DMS53 treated with DMSO at 0.1 percent for 48 hours (cell line): Measurements from ENCODE around the gene MBD4.
A peak's percentile ranks its signal among the peaks of the same experiment; 100 is the strongest.
"Not testable (repeated sequence)": the region's sequence is repeated elsewhere in the genome, so short reads cannot be mapped to it uniquely, and the experiment has no call there.

ENCODE experiments used
- DNase-seq: peaks from one replicate; lab custom pipeline; 2025; ENCODE audit not compliant: unreplicated experiment; lab: John Stamatoyannopoulos, UW

The MBD4 gene

DNA sequence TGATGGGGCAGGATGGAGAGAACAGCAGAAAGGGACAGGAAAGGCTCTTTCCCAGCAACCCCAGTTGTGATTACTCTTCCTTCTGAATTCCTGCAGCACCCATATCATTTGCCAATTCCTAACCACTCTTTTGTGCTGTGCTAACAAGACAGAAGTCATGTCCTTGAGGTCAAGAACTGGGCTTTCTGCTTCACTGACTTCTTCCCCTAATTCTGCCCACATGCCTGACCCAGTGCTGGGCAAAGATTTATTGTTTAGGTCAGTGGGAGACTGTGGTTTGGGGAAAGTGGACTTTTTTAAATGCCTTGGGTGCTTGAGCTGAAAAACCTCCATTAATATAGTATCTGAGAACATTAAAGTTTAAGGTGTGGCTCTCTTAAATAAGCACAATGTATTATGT, 7.1 kb downstream of the MBD4 start:
- DNase-seq = no peak

DNA sequence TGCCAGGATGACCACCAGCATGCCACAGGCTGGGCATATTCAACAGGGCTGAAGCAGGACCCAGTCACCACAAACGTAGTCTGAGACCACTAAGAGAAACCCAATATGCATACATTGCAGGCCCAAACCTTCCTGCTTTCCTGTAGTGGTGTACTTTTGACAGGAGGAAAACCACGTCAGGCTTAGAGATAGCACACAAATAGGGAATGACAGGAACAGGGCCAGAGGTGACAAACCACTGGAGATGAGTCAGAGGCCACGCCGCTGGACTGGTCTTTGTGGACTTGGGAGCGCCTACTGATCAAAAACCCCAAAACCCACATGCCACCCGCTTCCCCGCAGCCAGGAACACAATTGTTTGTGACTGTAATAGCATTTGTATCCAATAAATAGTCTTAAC, 7.7 kb downstream of the MBD4 start:
- DNase-seq = no peak

GRCh38 chr3:129429602-129430001, 10.1 kb downstream of the MBD4 start:
- no peak for DNase-seq

DNA sequence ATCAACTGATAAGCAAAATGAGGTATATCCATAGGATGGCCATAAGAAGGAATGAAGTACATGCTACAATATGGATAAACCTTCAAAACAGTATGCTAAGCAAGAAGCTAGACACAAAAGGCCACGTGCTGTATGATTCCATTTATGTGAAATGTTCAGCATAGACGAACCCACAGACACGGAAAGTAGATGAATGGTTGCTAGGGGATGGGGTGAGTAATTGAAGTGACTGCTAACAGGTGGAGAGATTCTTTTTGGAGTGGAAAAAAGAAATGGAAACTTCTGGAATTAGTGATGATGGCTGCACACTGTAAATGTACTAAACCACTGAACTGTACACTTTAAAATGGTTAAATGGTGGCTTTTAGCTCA, 10.7 kb downstream of the MBD4 start:
- DNase-seq = no peak

- peak; percentile 77 for DNase-seq
Observed at GRCh38 chr3:129428376-129429079, 11.2 kb downstream of the MBD4 start, which contains the start of gene EFCAB12. Gene EFCAB12 (minus strand): TSS chr3:129428636. CDS start chr3:129428488, 148 bp downstream.

DNA sequence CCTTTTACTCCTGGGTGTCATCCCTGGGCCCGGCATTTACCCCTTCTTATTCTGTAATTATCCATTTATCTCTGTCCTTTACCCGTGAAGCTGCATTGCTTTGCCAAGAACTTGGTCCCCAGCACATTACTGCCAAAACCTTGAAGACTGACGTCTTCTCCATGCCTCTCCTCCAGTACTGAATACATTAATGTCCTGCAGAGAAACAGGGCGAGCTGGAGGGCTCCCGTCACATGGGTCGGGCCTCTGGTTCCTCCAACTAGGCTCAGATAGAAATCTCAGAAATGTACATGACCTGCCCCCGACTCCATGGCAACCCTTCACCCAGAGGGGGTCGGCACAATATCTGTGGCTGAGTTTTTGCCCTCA, 11.8 kb downstream of the MBD4 start:
- no peak for DNase-seq

- DNase-seq = no peak
Observed at GRCh38 chr3:129425619-129426018, 14.1 kb downstream of the MBD4 start.

DNA sequence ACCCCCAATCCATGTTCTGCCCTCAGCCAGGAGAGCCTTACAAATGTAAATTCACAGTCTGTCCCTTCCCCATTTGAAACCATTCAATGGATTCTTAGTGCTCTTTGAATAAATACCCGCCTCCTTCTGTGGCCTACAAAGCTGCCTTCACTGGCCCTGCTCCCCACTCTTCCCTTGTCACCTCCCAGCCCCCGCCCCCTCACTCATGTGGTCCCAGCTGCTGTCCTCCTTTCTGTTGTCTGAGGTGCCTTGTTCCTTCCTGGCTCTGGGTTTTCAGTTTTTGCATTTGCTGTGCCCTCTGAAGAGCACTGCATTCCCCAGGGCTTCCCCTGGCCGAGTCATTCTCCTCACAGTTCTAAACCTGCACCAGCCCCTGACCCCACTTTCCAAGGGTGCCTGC, 14.5 kb downstream of the MBD4 start:
- DNase-seq = no peak

DNA sequence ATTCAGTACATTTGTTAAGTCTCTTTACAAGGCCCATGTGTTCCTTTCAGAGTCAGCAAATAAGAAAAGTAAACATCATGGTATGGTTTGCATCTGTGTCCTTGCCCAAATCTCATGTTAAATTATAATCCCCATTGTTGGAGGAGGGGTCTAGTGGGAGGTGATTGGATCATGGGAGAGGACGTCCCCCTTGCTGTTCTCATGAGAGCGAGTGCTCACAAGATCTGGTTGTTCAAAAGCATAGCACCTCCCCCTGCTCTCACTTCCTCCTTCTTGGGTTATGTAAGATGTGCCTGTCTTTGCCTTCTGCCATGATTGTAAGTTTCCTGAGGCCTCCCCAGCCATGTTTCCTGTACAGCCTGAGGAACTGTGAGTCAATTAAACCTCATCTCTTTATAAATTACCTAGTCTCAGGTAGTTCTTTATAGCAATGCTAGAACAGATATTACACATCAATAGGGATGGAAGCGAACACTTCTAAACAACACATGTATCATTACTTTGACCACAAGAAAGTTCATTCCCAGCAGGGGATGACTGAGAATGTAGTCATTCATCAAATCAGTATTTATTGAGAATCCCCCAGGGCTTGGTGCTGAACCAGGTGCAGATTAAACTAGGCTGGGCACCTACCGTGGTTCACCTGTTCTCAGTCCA, 15.4 kb downstream of the MBD4 start:
- no peak for DNase-seq

- no peak for DNase-seq
Observed at GRCh38 chr3:129422897-129423296, 16.9 kb downstream of the MBD4 start.

GRCh38 chr3:129421988-129422745, 17.6 kb downstream of the MBD4 start:
- DNase-seq = no peak

DNA sequence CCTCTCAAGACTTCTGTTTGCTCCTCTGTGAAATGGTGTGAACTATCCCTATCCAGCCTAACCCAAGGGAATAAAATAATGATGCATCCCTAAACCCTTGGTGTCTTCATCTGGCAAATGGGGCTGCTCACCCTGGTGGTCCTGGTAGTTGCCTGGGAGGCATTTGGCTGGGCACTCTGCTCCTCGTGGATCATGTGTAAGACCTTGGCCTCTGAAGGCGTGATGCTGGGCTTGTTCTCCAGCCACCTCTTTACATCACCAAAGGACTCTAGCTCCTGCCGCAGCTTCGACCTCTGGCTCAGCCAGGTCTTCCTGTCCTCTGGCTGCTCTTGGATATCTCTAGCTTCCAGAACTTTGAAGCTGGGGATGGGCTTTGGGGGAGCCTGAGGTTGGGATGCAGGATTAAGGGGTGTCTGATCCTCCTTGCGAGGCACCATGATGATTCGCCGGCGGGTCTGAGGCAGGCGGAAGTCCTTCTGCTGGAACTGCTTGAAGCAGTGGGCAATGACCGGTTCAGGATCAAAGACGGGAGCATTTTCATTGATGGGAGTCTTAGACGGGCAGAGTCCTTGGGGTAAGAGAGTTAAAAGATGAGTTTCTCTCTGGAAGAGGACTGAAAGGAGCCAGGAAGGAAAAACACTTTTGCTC, 18.4 kb downstream of the MBD4 start:
- DNase-seq = no peak

DNA sequence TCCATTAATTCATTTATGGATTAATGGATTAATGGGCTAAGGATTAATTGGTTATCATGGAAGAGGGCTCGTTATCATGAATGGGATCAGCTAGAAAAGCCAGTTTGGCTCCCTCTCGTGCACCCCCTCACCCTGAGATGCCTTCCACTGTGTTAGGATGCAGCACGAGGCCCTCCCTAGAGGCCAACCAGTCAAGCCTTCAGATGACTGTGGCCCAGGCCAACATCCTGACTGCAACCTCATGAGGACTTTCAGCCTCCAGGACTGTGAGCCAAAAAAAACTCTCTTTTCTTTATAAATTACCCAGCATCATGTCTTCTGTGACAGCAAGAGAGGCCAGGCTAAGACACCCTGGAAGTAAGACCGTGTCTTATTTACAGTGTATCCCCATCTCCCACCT, 20.3 kb downstream of the MBD4 start:
- no peak for DNase-seq

GRCh38 chr3:129418041-129418973, 21.4 kb downstream of the MBD4 start:
- DNase-seq = no peak

DNA sequence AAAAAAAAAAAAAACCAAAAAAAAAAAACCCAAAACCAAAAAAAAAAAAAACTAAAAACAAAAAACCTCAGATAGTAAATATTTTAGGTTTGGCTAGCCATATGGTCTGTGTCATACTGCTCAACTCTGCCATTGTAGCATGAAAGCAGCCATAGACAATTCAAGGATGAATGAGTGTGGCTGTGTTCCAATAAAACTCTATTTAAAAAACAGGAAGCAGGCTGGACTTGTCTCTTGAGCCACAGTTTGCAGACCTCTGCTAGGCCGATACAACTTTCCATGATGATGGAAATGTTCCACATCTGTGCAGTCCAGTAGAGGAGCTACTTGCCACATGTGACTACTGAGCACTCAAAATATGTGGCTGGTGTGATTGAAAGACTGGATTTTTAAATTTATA, 22.4 kb downstream of the MBD4 start:
- DNase-seq = no peak

DNA sequence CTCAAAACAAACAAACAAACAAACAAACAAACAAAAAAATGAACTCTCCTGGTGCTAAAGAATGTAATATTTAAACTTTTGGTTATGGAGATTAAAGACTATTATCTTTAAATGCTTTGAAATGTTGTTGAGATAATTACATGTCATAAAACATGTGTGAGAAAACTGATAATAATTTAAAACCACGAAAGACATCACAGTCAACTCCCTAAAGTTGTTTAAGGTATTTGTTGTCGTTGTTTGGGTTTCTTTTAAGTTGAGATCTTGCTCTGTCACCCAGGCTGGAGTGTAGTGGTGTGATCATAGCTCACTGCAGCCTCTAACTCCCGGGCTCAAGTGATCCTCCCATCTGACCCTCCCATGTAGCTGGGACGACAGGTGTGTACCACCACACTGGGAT, 23.3 kb downstream of the MBD4 start:
- no peak for DNase-seq

- no peak for DNase-seq
Observed at GRCh38 chr3:129415830-129416229, 23.9 kb downstream of the MBD4 start.

GRCh38 chr3:129415378-129415777, 24.4 kb downstream of the MBD4 start:
- DNase-seq = no peak

DNA sequence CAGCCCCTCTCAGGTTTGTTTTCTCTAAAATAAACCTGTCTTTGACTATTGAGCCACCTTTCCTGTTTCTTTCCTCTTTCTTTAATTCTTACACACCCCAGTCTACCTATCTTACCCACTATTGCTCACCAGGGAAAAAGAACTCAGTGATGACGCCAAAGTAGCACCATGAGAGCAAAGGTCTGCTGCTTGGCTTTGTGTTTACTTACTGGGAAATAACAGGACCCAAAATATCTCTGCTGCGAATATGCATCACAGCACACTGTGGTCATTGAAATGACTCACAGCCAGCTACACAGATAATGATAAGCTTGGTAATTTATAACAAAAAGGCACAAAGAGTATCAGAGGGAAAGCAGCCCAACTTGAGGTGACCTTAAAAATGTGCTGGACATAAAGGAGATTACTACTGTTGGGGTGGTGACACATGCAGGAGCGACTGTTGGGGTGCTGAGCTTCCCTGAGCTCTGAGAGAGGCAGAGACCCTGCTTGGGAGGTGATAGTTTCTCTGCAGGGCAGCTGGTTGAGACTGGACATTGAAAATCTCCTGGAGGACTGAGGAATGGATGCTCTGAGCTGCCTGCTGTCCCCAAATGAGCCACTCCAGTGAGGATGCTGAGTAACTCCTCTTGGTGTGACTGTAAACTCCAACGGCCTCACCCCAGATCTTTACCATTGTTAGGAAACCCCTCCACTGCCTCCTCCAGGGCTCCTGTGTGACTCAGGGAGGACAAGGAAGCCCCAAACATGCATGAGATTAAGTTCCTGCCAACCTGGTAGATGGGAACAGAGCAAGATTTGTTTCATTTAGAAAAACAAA, 25.9 kb downstream of the MBD4 start:
- DNase-seq = no peak

DNA sequence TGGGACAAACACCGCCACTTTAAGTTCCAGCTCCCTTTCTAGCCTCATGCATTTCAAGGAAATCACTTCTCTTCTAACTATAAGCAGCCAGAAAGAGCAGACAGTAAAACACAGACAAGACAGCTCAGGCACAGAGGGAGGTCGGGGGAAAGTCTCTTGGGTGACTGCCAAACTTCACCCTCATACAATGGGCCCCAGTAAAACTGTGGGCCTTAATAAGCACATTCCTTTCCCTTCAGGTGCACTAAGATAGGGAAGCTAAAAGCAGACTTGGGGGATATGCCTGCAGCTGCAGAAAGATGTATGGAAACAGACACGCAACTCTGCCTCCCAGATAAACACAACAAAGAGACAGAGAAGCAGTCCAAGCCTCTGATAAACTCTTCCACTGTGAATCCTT, 26.5 kb downstream of the MBD4 start:
- not testable (repeated sequence) for DNase-seq
